NCI-H146 treated with DMSO at 0.1 percent for 48 hours (cell line): Measurements from ENCODE around the gene CDV3.

Experiments
- DNase-seq: peaks from one replicate; lab custom pipeline; 2025; ENCODE audit not compliant: unreplicated experiment; lab: John Stamatoyannopoulos, UW

The CDV3 gene

DNA sequence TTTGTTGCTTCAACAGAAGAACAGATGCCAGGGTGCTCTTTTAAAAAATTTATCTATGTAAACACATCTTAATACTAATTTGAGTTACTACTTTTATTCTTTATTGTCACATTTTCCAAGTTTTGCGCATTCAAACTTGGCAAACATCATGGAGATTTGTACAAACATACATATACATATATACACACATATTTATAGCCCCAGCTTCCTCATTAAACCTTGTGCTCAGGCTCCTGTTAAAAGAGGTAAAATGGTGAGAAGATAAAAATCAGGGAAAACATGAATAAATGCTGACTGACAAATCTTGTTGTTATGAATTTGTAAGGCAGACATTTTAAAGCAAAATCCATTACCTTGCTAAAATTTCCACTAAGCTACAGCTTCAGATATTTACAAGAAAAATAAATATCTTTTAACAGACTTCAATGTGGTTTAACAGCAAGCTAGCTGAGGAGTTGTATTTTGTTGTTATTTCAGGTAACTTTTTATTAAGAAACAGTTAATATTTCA lies 27.1 kb downstream of the CDV3 start:
- DNase-seq: no peak

DNA sequence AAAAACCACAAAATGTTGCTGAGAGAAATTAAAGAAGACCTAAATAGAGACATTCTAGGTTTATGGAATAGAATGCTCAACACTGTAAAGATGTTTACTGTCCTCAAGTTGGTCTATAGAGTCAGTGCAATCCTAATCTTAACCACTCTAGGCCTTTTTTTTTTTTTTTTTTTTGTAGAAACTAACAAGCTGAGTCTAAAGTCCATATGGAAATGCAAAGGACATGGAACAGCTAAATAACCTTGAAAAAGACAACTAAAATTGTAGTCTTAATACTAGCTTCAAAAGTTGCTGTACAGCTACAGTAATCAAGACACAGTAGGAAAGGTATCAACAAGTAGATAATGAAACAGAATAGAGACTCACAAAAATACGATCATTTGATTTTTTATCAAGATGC lies 32.9 kb downstream of the CDV3 start:
- no peak for DNase-seq

DNA sequence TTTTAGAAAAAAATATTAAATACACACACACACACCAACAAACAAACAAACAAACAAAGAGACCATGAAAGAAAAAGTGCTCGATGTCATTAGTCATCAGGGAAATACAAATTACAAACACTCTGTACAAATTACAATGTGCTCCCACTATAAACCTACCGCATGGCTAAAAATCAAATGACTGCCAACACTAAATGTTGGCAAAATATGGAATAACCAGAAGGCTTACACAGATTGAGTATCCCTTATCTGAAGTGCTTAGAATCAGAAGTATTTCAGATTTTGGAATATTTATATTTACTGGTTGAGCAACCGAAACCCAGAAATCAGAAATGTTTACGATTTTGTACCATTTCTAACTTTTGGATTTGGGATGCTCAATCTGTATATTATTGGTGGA lies 33.4 kb downstream of the CDV3 start:
- DNase-seq: no peak

- no peak for DNase-seq
Observed at GRCh38 chr3:133607816-133608215, 34.3 kb downstream of the CDV3 start.

- DNase-seq: no peak
Observed at GRCh38 chr3:133608388-133608787, 34.9 kb downstream of the CDV3 start.

DNA sequence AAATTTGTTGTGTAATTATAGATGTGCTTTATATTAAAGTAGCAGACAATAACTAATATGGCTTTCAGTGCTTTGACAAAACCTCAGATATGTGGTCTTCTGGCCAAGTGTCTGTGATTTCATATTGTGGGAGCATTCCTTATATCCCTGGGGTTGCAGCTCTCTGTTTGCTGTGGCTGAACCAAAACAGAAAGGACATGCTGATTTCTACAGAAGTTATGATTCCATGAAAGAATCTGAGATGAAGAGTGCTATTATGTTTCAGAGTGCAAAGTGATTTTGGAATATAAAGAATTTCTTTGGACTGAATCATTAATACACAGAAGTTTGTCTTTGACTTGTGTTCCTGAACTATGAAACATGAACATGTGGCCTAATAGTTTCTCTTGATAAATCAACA lies 36.5 kb downstream of the CDV3 start:
- DNase-seq: no peak

GRCh38 chr3:133611534-133611933 lies 38.0 kb downstream of the CDV3 start:
- DNase-seq: no peak

DNA sequence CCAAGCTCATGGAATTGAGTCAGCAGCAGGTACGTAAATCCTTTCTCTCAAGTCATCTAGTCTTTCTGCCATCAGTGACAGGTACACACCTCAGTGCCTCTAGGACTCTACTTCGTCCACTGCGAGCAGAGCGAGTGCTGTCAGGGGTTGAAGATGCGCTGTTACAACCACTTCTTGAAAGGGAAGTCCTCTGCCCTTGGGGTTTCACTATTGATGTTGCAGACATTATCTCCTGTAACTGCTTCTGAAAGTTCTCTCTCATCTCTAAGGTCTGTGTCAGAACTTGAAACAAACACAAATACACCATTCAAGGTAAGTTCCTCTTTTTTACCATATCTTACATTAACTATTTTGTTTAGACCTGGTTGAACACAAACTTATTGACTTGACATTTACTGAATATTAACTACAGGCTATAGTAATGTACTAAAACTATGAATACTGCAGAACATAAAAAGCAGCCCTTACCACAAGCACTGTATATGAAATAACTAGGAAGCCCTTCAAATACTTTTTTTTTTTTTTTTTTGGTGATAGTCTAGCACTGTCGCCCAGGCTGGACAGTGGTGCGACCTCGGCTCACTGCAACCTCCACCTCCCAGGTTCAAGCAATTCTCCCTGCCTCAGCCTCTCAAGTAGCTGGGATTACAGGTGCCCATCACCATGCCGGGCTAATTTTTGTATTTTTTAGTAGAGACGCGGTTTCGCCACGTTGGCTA lies 46.7 kb downstream of the CDV3 start:
- no peak for DNase-seq

DNA sequence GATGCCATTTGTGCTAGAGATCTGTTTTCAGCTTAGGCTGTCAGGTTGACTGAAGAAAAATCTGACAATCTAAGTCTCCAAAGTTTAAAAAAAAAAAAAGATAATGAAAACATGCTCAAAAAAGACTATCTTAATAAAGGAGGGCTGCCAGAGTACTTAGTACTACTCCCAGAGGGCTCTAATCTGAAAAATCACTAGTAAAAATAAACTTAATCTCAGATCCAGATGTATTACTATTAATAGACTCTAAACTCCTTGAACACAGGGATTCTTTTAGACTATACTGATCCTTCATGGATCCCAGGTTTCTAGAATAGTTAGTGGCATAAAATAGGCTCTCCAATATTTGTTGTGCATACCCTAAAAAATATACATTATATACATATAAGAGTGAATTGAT lies 54.3 kb downstream of the CDV3 start:
- DNase-seq: no peak

GRCh38 chr3:133629146-133629545 lies 55.7 kb downstream of the CDV3 start:
- DNase-seq: no peak

DNA sequence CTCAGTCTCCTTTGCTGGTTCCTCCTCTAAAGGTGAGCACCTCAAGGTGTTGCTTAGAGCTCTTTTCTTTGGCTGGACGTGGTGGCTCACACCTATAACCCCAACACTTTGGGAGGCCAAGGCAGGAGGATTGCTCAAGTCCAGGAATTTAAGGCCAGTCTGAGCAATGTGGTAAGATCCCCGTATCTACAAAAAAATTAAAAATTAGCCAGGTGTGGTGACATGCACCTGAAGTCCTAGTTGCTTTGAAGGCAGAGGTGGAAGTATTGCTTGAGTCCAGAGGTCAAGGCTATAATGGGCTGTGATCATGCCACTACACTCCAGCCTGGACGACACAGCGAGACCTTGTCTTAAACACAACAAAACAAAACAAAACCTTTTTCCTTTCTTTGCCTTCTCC lies 60.0 kb downstream of the CDV3 start:
- no peak for DNase-seq
